HG03095 (cell line): ENCODE measurements around the gene RPTOR.
"Not testable (repeated sequence)": the region's sequence is repeated elsewhere in the genome, so short reads cannot be mapped to it uniquely, and the experiment has no call there.

Experiments used
- ATAC-seq: cut with Tn5 transposase; IDR thresholded peaks from one replicate; pipeline ENCODE4 v1.9.1; 2021; ENCODE audit warnings: moderate library complexity; ENCODE audit not compliant: unreplicated experiment

The RPTOR gene

GRCh38 chr17:80811181-80812105 is 266.8 kb downstream of the RPTOR start:
- no peak for ATAC-seq

DNA sequence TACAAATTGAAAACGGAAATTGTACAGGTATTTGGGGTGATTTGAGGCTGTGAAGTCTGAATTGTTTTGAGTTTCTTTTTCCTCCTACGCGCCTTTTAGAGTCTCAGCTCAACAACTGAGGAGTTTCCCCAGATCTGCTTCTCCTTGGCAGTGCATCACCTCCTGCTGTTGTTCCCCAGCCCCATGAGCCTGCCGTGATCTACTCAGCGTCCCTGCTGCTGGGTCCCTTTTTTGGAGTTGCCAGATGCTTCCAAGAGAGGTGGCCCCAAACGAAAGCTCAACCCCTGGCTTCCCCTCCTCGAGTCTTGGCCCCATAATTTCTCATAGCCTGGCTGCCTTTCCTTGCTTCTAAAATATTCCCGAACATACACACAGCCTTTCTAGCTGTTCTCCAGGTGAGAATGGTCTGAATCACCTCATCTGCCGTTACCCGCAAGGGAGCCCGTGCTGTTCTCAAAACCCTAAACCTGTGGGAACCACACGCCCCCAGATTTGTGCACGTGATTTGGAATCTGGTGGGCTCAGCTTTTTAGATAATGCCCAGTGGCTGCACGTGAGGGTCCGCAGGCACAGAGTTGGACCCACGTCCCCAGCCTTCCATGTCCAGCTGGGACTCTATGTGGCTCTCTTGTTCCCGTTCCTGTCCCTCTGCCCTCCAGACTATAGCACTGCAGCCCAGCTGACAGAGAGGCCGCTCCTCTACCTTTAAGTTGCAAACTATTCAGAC is 267.9 kb downstream of the RPTOR start:
- no peak for ATAC-seq

DNA sequence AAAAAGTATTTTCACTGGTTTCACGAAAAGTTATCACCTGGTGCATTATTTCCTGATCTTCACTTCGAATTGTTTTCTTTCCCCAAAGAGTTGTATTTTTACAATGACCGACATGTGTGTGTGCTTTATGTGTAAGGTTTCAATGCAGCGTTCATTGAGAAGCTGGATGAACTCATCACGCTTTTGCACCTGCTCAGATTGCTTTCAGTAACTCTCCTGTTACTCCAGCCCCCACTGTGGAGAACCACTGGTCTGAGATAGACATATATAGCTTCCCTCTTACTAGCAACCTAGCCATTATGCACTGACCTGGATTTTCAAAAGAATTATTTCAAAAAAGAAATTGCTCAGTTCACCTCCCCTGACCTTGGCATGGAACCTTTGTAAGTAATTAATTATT is 268.7 kb downstream of the RPTOR start:
- no peak for ATAC-seq

GRCh38 chr17:80814491-80814890 is 269.9 kb downstream of the RPTOR start:
- no peak for ATAC-seq

DNA sequence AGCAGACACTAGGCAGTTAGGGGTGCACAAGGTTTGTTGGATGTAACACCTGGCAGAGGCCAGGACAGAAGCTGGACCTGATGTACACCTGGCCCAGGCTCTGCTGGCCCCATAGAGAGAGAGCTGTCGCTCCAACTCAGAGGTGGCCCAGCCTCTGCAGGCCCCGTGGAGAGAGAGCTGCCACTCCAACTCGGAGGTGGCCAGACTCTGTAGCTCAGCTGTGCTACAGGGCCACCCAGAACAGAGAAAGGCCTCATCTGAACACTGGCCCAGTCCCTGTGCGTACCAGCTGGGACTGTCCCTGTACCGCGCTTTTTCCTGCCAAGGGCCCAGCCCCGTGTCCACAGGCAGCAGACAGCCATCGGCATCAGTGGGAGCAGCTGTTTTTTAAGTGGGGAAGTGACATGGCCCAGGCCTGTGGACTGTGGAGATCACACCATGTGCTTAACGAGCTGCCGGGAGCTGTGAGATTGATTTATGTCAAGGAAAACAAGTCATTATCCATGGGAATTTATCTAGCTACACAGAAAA is 270.6 kb downstream of the RPTOR start:
- no peak for ATAC-seq

GRCh38 chr17:80815718-80816117 is 271.1 kb downstream of the RPTOR start:
- ATAC-seq: not testable (repeated sequence)

GRCh38 chr17:80816241-80817103 is 271.8 kb downstream of the RPTOR start:
- no peak for ATAC-seq

DNA sequence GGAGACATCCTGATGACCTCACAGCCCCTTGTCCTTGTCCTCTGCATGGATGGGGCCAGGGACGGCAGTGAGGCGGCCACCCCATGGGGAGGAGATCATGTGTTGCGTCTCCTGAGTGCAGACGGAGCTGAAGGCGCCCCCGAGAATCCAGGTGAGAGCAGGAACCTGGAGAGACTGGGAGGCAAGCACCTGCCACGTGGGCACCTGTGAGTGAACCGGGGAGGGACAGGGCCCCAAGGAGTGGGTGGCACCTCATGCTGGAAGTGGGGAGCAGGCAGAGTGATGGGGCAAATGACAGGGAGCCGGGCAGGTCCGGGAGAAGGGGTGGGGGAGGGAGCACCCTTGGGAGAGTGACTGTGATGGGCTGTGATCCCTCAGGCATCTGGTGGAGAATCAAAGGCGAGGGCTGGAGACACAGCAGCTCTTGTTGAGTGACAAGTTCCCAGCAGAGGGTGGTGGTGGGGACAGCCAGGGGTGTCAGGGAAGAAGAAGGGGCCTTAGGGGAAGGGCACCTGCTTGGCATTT is 272.7 kb downstream of the RPTOR start:
- ATAC-seq: no peak

- no peak for ATAC-seq
Measured at GRCh38 chr17:80817861-80818260, 273.2 kb downstream of the RPTOR start.

DNA sequence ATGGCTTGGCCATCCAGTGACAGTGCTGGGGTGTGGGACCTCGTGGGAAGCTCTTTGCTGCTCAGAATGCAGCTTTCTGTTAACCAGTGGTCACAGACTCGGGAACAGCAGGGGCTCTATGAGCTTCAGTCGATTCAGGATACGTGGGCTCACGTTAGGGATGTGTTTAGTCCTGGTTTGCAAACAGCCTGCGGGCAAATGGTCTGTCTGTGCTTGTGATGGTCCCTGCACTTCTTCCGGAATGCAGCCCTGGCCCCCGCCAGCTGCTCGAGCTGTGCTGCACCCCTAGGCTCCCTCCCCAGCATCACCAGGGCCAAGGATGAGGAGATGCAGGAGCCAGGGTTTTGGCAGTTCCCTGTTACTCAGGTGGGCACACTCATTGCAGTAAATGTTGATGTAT is 274.2 kb downstream of the RPTOR start:
- ATAC-seq: no peak

DNA sequence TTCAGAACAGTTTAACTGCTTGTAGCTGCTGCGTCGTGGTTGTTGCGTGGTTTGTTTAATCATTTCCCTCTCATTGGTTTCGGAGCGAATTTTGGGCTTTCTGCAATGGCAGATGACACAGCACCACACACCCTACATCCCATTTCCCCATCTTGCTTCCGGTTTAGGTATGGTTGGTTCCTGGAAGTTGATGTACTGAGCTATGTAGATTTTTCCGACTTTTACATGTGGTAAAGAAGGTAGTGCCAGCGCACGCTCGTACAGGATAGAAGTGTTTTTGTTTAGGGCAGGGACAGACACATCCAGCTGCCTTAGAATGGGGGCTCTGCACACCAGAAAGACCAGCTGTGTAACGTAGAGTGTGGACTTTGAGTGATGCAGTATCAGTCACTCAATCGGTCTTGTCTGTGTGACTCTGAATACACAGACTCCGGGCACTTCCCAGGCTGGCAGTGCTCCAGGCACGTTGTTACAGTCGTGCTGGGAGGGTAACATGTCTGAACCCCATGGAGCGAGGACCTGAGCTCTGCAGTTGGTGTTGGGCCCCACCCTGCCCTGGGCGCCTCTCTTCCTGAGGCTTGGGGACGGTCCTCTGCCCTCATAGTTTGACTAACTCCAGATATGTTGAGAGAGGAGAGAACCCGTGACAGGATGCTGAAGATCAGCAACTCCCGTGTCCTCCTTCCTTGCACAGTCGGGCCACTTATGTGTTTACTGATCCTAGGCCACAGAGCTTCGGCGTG is 275.0 kb downstream of the RPTOR start:
- ATAC-seq: no peak

DNA sequence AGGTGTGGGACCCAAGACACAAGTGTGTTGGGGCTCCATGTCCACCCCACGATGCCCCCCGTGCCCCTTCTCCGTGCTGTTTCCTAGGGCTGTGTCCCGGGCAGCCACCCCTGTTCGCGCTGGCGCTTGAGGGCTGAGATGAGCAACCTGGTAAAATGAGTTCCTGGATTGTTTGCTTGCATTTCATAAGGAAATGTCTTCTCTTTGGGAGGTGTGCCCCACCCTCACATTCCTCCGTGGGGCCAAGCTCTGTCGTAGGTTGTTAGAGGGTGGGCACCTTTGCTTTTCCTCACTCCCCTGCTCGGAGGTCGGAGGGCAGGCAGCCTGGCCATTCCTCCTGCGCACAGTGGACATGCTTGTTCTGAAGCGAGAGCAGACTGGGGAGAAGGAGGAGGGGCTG is 275.7 kb downstream of the RPTOR start:
- ATAC-seq: no peak

- ATAC-seq: no peak
Measured at GRCh38 chr17:80821546-80821945, 276.9 kb downstream of the RPTOR start.

DNA sequence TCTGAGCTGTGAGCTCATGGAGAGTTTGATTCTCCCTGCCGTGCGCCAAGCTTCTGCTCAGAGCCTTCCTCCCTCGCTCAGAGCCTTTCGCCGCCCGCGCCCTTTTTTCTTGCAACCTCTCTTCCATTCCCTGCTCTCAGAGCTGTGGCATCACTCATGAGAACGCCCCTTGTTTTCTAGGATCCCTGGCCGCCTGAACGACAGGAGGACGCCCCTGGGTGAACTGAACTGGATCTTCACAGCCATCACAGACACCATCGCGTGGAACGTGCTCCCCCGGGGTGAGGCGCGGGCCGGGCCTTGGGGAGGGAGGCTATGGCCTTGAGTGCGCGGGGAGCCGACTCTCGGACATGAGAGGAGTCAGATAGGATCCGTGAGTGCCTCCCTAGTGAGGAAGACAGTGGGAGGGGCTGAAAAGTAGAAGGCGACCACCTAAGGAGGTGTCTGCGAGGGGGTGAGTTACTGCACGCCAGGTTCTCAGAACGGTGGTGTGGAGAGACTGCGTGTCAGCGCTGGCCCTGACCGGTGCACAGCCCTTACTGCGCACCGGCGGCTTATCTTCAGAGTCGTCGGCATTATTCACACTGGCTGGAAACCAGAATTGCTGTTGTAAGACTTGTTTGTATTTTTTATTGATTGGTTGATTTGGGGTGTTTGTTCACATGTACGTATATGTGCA is 277.5 kb downstream of the RPTOR start:
- ATAC-seq: no peak

- no peak for ATAC-seq
Measured at GRCh38 chr17:80822700-80823410, 278.2 kb downstream of the RPTOR start.

GRCh38 chr17:80824549-80825470 is 280.2 kb downstream of the RPTOR start:
- no peak for ATAC-seq

DNA sequence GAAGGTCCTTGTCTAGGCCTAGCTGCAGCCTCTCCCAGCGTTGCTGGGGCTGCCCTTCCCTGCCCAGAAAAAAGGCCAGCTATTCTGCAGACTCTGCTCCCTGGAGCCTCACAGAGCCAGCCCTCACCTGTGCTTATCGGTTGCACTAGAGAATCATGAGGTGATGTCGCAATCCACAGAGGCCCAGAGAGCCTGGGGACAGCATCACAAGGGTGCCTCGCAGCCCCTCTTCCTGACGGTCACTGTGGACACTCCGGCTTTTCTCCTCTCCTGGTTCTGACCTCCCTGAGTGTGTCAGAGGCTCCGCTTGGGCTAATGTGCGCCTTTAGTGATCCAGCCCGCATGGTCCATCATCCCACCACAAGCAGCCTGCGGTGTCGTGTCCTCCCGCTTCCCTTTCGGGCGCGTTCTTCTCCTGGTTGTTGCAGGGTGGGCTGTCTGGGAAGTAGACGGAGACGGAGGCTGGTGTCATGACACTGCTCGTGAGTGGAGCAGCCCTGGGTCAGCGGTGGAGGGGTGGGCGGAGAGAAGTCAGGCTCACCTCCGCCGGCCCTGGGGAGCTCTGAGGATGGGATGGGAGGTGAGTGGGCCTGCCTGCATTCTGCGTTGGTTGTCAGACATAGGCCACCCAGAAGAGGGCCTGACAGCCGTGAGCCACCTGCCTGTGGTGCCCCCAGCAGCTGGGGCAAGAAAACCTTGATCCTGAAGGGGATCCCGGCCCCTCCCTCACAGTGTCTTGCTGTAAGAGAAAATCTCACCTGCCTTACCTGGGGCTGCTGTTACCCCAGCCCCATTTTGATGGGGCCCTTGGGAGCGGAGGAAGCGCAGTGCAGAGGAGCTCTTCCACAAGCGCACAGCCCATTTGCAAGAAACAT is 281.1 kb downstream of the RPTOR start:
- no peak for ATAC-seq
